Esophagus muscularis mucosa (tissue), 4 donors: Measurements from ENCODE around the gene NEMP2. TPM values are rescaled to one million over a fixed set of nuclear protein-coding genes. Genes with fewer than 3 reads are reported as not detected.

Experiments used
- DNase-seq: peaks from one replicate; pipeline ENCODE4 v3.0.0-alpha.2; 2017; ENCODE audit errors: extremely low spot score
- H3K27ac ChIP-seq, 4 donors: fragments of 200-600 bp; sonication (generic); replicated peaks in 1 of 4; 1 replicate in 3 of 4; 2 replicates in 1 of 4; pipeline ENCODE4 v1.5.1; 2016 to 2019; ENCODE audit warnings: mild to moderate bottlenecking in 1 of 4
- H3K27me3 ChIP-seq, 4 donors: fragments of 200-600 bp; sonication (generic); one replicate each; pipeline versions ENCODE4 v1.5.1 to v1.6.0; 2016 to 2019
- H3K36me3 ChIP-seq, 4 donors: fragments of 200-600 bp; sonication (generic); one replicate each; pipeline ENCODE4 v1.5.1; 2016 to 2019
- H3K4me1 ChIP-seq, 4 donors: fragments of 200-600 bp; sonication (generic); one replicate each; pipeline ENCODE4 v1.5.1; 2016 to 2019
- H3K4me3 ChIP-seq, 4 donors: fragments of 200-600 bp; sonication (generic); 1 replicate in 2 of 4; 2 replicates in 2 of 4; pipeline ENCODE4 v1.5.1; 2016 to 2019; ENCODE audit warnings: mild to moderate bottlenecking in 4 of 4, moderate library complexity in 1 of 4
- H3K9me3 ChIP-seq, 4 donors: fragments of 200-600 bp; sonication (generic); 1 replicate in 3 of 4; 2 replicates in 1 of 4; pipeline ENCODE4 v1.5.1; 2016 to 2019
- CTCF ChIP-seq, 3 experiments: fragments of 200-600 bp in 2 of 3; fragments of 450-650 bp in 1 of 3; sonication (generic) in 2 of 3; IDR thresholded peaks; one replicate each; pipeline ENCODE4 v1.5.1; 2017 to 2019; ENCODE audit warnings: antibody characterized with exemption in 3 of 3, mild to moderate bottlenecking in 2 of 3, moderate library complexity in 1 of 3
- EP300 ChIP-seq: sonication (generic); formaldehyde crosslinking; IDR thresholded peaks from one replicate; pipeline ENCODE4 v1.6.1; 2017; ENCODE audit warnings: antibody characterized with exemption
- POLR2A ChIP-seq: fragments of 450-650 bp; IDR thresholded peaks from one replicate; pipeline ENCODE4 v1.6.1; 2017; ENCODE audit warnings: antibody characterized with exemption, moderate library complexity, mild to moderate bottlenecking, low read depth
- POLR2AphosphoS5 ChIP-seq, 2 donors: sonication (generic); formaldehyde crosslinking; IDR thresholded peaks; one replicate each; pipeline ENCODE4 v1.6.1; 2017; ENCODE audit warnings: antibody characterized with exemption in 2 of 2
- WGBS: methylation state at CpG from one replicate; pipeline ENCODE4 v1.1.5; 2018; 5-methylcytosine and 5-hydroxymethylcytosine counted together
- intact Hi-C: fragments of 100-400 bp; cut with DNase I; formaldehyde crosslinking; loops from one replicate; pipeline ENCODE4 v1.15.1; 2023
- total RNA-seq, 4 donors: library from RNA; depleted of rRNA; stranded (reverse); fragments of >200 nt; gene quantifications; one replicate each; pipeline versions ENCODE4 v1.1.0 to v1.2.1, GENCODE V29; 2016

The NEMP2 gene
- total RNA-seq, 4 donors from 2014 or later: 2.5 to 5.7 (median 4.3) TPM

GRCh38 chr2:190547886-190548285 lies 13.4 kb upstream of the NEMP2 start:
- no peaks in the 10 kb centered on the region for H3K36me3 ChIP-seq
- intact Hi-C loops: no loop called here

GRCh38 chr2:190546734-190547133 lies 12.2 kb upstream of the NEMP2 start:
- intact Hi-C loops: no loop called here
- no peak for DNase-seq
- H3K27me3 ChIP-seq: no peaks in the 10 kb centered on the region
- 93% methylated on average over 3 of the region's 3 CpGs for WGBS
- H3K4me1 ChIP-seq: peaks cover 0 to 14% (median 2%) of the 10 kb centered on the region in 4 donors
- peaks cover 0 to 6% (median 0%) of the 10 kb centered on the region in 4 donors for H3K9me3 ChIP-seq
- H3K36me3 ChIP-seq: no peaks in the 10 kb centered on the region
- TF ChIP-seq EP300 (no peak), POLR2A (no peak)
- no peak overlapping the region for H3K4me3 ChIP-seq
- H3K27ac ChIP-seq: no peak overlapping the region

More at GRCh38 chr2:190547886-190548285, 13.4 kb upstream of the NEMP2 start:
- Histone ChIP-seq H3K27me3 (no peaks in the 10 kb centered on the region), H3K4me1 (peaks cover 0 to 14% (median 2%) of the 10 kb centered on the region in 4 donors), H3K9me3 (no peaks in the 10 kb centered on the region), H3K4me3 (no peak overlapping the region), H3K27ac (no peak overlapping the region)
- no peak for DNase-seq
- TF ChIP-seq POLR2AphosphoS5 (IDR thresholded peaks at IDR 0.05) (no peak), POLR2A (no peak), EP300 (no peak), CTCF (IDR thresholded peaks at IDR 0.05) (no peak)

- 53% methylated on average over 5 of the region's 5 CpGs for WGBS
- peak overlapping the region; percentile 35 to 66 (median 50) for H3K27ac ChIP-seq
- intact Hi-C loops: no loop called here
- H3K4me3 ChIP-seq: peak overlapping the region; percentile 32 to 46 (median 40)
- H3K4me1 ChIP-seq: peaks cover 0 to 14% (median 2%) of the 10 kb centered on the region in 4 donors
- peaks cover 0 to 14% (median 8%) of the 10 kb centered on the region in 4 donors for H3K9me3 ChIP-seq
- no peaks in the 10 kb centered on the region for H3K27me3 ChIP-seq
- no peak for TF ChIP-seq POLR2A
- no peak for TF ChIP-seq EP300
- no peak for TF ChIP-seq CTCF (IDR thresholded peaks at IDR 0.05)
- TF ChIP-seq POLR2AphosphoS5 (IDR thresholded peaks at IDR 0.05): no peak
- H3K36me3 ChIP-seq: no peaks in the 10 kb centered on the region
- DNase-seq: no peak
Measured at GRCh38 chr2:190545555-190546385, 11.2 kb upstream of the NEMP2 start.

- DNase-seq: no peak
- H3K36me3 ChIP-seq: no peaks in the 10 kb centered on the region
- H3K4me3 ChIP-seq: peak overlapping the region; percentile 32 to 46 (median 40)
- peak overlapping the region; percentile 35 to 66 (median 50) for H3K27ac ChIP-seq
- intact Hi-C loops: no loop called here
- WGBS: 38% methylated on average over 3 of the region's 3 CpGs
- H3K4me1 ChIP-seq: peaks cover 0 to 14% (median 2%) of the 10 kb centered on the region in 4 donors
- TF ChIP-seq CTCF (IDR thresholded peaks at IDR 0.05) (no peak), EP300 (no peak), POLR2A (no peak), POLR2AphosphoS5 (IDR thresholded peaks at IDR 0.05) (no peak)
- peaks cover 0 to 21% (median 15%) of the 10 kb centered on the region in 4 donors for H3K9me3 ChIP-seq
- no peaks in the 10 kb centered on the region for H3K27me3 ChIP-seq
Measured at GRCh38 chr2:190545093-190545492, 10.6 kb upstream of the NEMP2 start.

- no peak for TF ChIP-seq EP300
- TF ChIP-seq POLR2A: no peak
- no peak for TF ChIP-seq POLR2AphosphoS5 (IDR thresholded peaks at IDR 0.05)
- TF ChIP-seq CTCF (IDR thresholded peaks at IDR 0.05): no peak
Measured at GRCh38 chr2:190540048-190540447, 5.5 kb upstream of the NEMP2 start.

More at GRCh38 chr2:190540048-190540447, 5.5 kb upstream of the NEMP2 start:
- Histone ChIP-seq H3K36me3 (no peaks in the 10 kb centered on the region), H3K27me3 (no peaks in the 10 kb centered on the region), H3K4me3 (no peak overlapping the region), H3K4me1 (peaks cover 0 to 18% (median 15%) of the 10 kb centered on the region in 4 donors), H3K27ac (no peak overlapping the region), H3K9me3 (peaks cover 0 to 46% (median 23%) of the 10 kb centered on the region in 4 donors)
- DNase-seq: no peak
- intact Hi-C loops: no loop called here
- 87% methylated on average over 6 of the region's 6 CpGs for WGBS
